SK-N-SH treated with all-trans-retinoic acid at 6 μM for 48 hours (cell line): Measurements from ENCODE around the gene IL1RN.
A peak's percentile ranks its signal among the peaks of the same experiment; 100 is the strongest.

Experiments used
- ATAC-seq: fragments of 200-7000 bp; cut with Tn5 transposase; 3 replicates; pipeline ENCODE4 v1.9.1; 2020; ENCODE audit warnings: mild to moderate bottlenecking, moderate library complexity
- ARNTL ChIP-seq: fragments of 450-650 bp; formaldehyde crosslinking; IDR thresholded peaks from 2 replicates; pipeline ENCODE4 v1.5.0; 2020; ENCODE audit warnings: low read depth, mild to moderate bottlenecking, moderate library complexity, borderline replicate concordance
- BACH2 ChIP-seq: fragments of 250-450 bp; sonication (Bioruptor Pico); IDR thresholded peaks from 2 replicates; pipeline ENCODE4 v1.9.0; 2021; ENCODE audit warnings: mild to moderate bottlenecking, borderline replicate concordance
- CSDC2 ChIP-seq: fragments of 250-450 bp; sonication (Bioruptor Pico); IDR thresholded peaks from 2 replicates; pipeline ENCODE4 v1.5.0; 2020; ENCODE audit warnings: mild to moderate bottlenecking, moderate library complexity
- CSRNP3 ChIP-seq: fragments of 250-450 bp; sonication (Bioruptor Pico); IDR thresholded peaks from 2 replicates; pipeline ENCODE4 v1.5.1; 2021; ENCODE audit warnings: mild to moderate bottlenecking, moderate library complexity
- GLIS3 ChIP-seq: fragments of 250-450 bp; sonication (Bioruptor Pico); IDR thresholded peaks from 2 replicates; pipeline ENCODE4 v1.5.0; 2020; ENCODE audit warnings: mild to moderate bottlenecking, moderate library complexity
- ISL1 ChIP-seq: fragments of 250-450 bp; sonication (Bioruptor Pico); IDR thresholded peaks from 2 replicates; pipeline ENCODE4 v2.1.2; 2022; ENCODE audit warnings: mild to moderate bottlenecking, moderate library complexity
- OSR1 ChIP-seq: fragments of 250-450 bp; sonication (Bioruptor Pico); IDR thresholded peaks from 2 replicates; pipeline ENCODE4 v1.8.0; 2022; ENCODE audit warnings: moderate library complexity, mild to moderate bottlenecking, inconsistent platforms
- POU6F1 ChIP-seq: fragments of 250-450 bp; sonication (Bioruptor Pico); IDR thresholded peaks from 2 replicates; pipeline ENCODE4 v1.8.0; 2021; ENCODE audit warnings: low read depth, mild to moderate bottlenecking, moderate library complexity, borderline replicate concordance
- PPARA ChIP-seq: fragments of 250-450 bp; sonication (Bioruptor Pico); IDR thresholded peaks from 2 replicates; pipeline ENCODE4 v1.5.0; 2020; ENCODE audit warnings: mild to moderate bottlenecking, borderline replicate concordance
- RARB ChIP-seq: fragments of 250-450 bp; sonication (Bioruptor Pico); IDR thresholded peaks from 2 replicates; pipeline ENCODE4 v1.8.0; 2021; ENCODE audit warnings: mild to moderate bottlenecking, moderate library complexity
- SNAI2 ChIP-seq: fragments of 250-450 bp; sonication (Bioruptor Pico); IDR thresholded peaks from 2 replicates; pipeline ENCODE4 v1.5.0; 2020; ENCODE audit warnings: mild to moderate bottlenecking, moderate library complexity
- TCF4 ChIP-seq: fragments of 250-450 bp; sonication (Bioruptor Pico); IDR thresholded peaks from 2 replicates; pipeline ENCODE4 v1.8.0; 2021; ENCODE audit warnings: mild to moderate bottlenecking, moderate library complexity, borderline replicate concordance
- TOX ChIP-seq: fragments of 250-450 bp; sonication (Bioruptor Pico); IDR thresholded peaks from 2 replicates; pipeline ENCODE4 v1.8.0; 2021; ENCODE audit warnings: mild to moderate bottlenecking, moderate library complexity, borderline replicate concordance
- ZC3H10 ChIP-seq: fragments of 250-450 bp; sonication (Bioruptor Pico); IDR thresholded peaks from 2 replicates; pipeline ENCODE4 v1.5.1; 2021; ENCODE audit warnings: mild to moderate bottlenecking, moderate library complexity
- ZFP3 ChIP-seq: fragments of 250-450 bp; sonication (Bioruptor Pico); IDR thresholded peaks from 2 replicates; pipeline ENCODE4 v1.5.0; 2020; ENCODE audit warnings: mild to moderate bottlenecking, moderate library complexity
- ZFP30 ChIP-seq: fragments of 450-650 bp; formaldehyde crosslinking; IDR thresholded peaks from 2 replicates; pipeline ENCODE4 v1.5.0; 2022; ENCODE audit warnings: mild to moderate bottlenecking, moderate library complexity
- ZNF565 ChIP-seq: fragments of 450-650 bp; formaldehyde crosslinking; conservative IDR thresholded peaks from 2 replicates; pipeline ENCODE4 v1.5.0; 2020; ENCODE audit warnings: low read depth, mild to moderate bottlenecking, moderate library complexity
- ZNF70 ChIP-seq: fragments of 450-650 bp; formaldehyde crosslinking; IDR thresholded peaks from 2 replicates; pipeline ENCODE4 v1.5.0; 2020; ENCODE audit warnings: mild to moderate bottlenecking, moderate library complexity
- ZNF8 ChIP-seq: fragments of 450-650 bp; formaldehyde crosslinking; IDR thresholded peaks from 2 replicates; pipeline ENCODE4 v1.5.0; 2020; ENCODE audit warnings: mild to moderate bottlenecking, moderate library complexity
- TF ChIP-seq, protein P1 (sequence below): fragments of 250-450 bp; sonication (Bioruptor Pico); IDR thresholded peaks from 2 replicates; pipeline ENCODE4 v1.8.0; 2020; ENCODE audit warnings: mild to moderate bottlenecking, moderate library complexity, borderline replicate concordance
- TF ChIP-seq, protein P2 (sequence below): fragments of 250-450 bp; sonication (Bioruptor Pico); IDR thresholded peaks from 2 replicates; pipeline ENCODE4 v1.5.1; 2020; ENCODE audit warnings: low read depth, mild to moderate bottlenecking, moderate library complexity
- TF ChIP-seq, protein P3 (sequence below): fragments of 250-450 bp; sonication (Bioruptor Pico); IDR thresholded peaks from 2 replicates; pipeline ENCODE4 v1.5.0; 2020; ENCODE audit warnings: mild to moderate bottlenecking, moderate library complexity

IL1RN gene

DNA sequence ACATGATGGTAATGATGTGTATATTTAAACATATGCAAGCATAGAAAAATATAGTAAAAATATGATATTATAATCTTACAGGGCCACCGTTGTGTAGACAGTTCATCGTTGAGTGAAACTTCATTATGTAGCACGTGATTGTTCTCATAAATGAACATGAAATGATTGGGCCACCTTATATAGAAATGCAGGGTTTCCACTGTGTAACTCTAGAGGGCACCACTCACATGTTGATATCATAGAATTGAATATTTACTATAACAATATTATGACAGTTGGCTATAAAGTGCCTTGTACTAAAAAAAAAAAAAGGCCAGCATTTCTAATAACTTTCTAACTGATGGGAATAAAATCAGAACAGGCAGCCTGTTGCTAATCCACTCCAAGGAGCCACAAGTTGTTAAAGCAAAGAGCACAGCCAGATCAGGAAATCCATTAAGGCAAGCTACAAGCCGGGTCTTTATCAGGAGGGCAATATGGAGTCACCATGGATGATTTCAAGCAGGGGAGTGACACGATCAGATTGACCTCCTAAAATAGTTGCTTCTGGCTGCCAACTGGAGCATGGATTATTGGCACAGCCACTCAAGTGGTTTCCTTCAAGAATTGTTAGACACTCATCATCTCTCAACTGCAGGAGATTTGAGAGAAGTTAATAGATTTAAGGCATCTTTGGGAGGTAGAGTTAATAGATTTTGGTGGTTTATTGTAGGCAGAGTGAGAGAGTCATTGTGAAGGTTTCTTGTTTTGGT lies 43.0 kb upstream of the IL1RN start:
- TF ChIP-seq ISL1 (no peak), ZNF8 (no peak), PPARA (CRISPR knock-in tag) (no peak), CSRNP3 (CRISPR knock-in tag) (no peak), TOX (no peak), ZFP30 (CRISPR knock-in tag) (no peak), TCF4 (no peak), SNAI2 (CRISPR knock-in tag) (no peak), RARB (CRISPR knock-in tag) (no peak), CSDC2 (CRISPR knock-in tag) (no peak), ZC3H10 (CRISPR knock-in tag) (no peak), ZFP3 (no peak), BACH2 (CRISPR knock-in tag) (no peak), ZNF565 (no peak), POU6F1 (CRISPR knock-in tag) (no peak), ARNTL (CRISPR knock-in tag) (no peak), ZNF70 (CRISPR knock-in tag) (no peak)
- TF ChIP-seq, protein P1, sequence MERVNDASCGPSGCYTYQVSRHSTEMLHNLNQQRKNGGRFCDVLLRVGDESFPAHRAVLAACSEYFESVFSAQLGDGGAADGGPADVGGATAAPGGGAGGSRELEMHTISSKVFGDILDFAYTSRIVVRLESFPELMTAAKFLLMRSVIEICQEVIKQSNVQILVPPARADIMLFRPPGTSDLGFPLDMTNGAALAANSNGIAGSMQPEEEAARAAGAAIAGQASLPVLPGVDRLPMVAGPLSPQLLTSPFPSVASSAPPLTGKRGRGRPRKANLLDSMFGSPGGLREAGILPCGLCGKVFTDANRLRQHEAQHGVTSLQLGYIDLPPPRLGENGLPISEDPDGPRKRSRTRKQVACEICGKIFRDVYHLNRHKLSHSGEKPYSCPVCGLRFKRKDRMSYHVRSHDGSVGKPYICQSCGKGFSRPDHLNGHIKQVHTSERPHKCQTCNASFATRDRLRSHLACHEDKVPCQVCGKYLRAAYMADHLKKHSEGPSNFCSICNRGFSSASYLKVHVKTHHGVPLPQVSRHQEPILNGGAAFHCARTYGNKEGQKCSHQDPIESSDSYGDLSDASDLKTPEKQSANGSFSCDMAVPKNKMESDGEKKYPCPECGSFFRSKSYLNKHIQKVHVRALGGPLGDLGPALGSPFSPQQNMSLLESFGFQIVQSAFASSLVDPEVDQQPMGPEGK (CRISPR knock-in tag): no peak
- TF ChIP-seq, protein P2, sequence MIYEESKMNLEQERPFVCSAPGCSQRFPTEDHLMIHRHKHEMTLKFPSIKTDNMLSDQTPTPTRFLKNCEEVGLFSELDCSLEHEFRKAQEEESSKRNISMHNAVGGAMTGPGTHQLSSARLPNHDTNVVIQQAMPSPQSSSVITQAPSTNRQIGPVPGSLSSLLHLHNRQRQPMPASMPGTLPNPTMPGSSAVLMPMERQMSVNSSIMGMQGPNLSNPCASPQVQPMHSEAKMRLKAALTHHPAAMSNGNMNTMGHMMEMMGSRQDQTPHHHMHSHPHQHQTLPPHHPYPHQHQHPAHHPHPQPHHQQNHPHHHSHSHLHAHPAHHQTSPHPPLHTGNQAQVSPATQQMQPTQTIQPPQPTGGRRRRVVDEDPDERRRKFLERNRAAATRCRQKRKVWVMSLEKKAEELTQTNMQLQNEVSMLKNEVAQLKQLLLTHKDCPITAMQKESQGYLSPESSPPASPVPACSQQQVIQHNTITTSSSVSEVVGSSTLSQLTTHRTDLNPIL: no peak
- 0 out of 3 replicates have a peak, but pooled peaks have one; percentile 48 for ATAC-seq

- no peak for ATAC-seq
- no peak for TF ChIP-seq RARB (CRISPR knock-in tag)
- TF ChIP-seq, protein P1 (CRISPR knock-in tag): no peak
- no peak for TF ChIP-seq ZC3H10 (CRISPR knock-in tag)
- TF ChIP-seq, protein P3, sequence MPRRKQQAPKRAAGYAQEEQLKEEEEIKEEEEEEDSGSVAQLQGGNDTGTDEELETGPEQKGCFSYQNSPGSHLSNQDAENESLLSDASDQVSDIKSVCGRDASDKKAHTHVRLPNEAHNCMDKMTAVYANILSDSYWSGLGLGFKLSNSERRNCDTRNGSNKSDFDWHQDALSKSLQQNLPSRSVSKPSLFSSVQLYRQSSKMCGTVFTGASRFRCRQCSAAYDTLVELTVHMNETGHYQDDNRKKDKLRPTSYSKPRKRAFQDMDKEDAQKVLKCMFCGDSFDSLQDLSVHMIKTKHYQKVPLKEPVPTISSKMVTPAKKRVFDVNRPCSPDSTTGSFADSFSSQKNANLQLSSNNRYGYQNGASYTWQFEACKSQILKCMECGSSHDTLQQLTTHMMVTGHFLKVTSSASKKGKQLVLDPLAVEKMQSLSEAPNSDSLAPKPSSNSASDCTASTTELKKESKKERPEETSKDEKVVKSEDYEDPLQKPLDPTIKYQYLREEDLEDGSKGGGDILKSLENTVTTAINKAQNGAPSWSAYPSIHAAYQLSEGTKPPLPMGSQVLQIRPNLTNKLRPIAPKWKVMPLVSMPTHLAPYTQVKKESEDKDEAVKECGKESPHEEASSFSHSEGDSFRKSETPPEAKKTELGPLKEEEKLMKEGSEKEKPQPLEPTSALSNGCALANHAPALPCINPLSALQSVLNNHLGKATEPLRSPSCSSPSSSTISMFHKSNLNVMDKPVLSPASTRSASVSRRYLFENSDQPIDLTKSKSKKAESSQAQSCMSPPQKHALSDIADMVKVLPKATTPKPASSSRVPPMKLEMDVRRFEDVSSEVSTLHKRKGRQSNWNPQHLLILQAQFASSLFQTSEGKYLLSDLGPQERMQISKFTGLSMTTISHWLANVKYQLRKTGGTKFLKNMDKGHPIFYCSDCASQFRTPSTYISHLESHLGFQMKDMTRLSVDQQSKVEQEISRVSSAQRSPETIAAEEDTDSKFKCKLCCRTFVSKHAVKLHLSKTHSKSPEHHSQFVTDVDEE (CRISPR knock-in tag): no peak
- TF ChIP-seq ISL1: no peak
- TF ChIP-seq TCF4: no peak
- TF ChIP-seq, protein P2: no peak
- TF ChIP-seq CSRNP3 (CRISPR knock-in tag): no peak
- no peak for TF ChIP-seq TOX
- no peak for TF ChIP-seq ARNTL (CRISPR knock-in tag)
- no peak for TF ChIP-seq PPARA (CRISPR knock-in tag)
- TF ChIP-seq OSR1 (CRISPR knock-in tag): no peak
- TF ChIP-seq GLIS3 (CRISPR knock-in tag): no peak
- no peak for TF ChIP-seq ZFP3
Observed at GRCh38 chr2:113085542-113085941, 41.9 kb upstream of the IL1RN start.
